Activated CD4-positive, alpha-beta T cell treated with anti-CD3 and anti-CD28 coated beads, Interleukin-2, amount 10 ng/mL, durations not matched to agents 24 days and 14 days (primary cell): ENCODE measurements around the gene SELENOF. TPM values are rescaled to one million over a fixed set of nuclear protein-coding genes. Genes with fewer than 3 reads are reported as not detected.
A peak's percentile ranks its signal among the peaks of the same experiment; 100 is the strongest.
"Not testable (repeated sequence)": the region's sequence is repeated elsewhere in the genome, so short reads cannot be mapped to it uniquely, and the experiment has no call there.

Source experiments
- DNase-seq: peaks from one replicate; pipeline ENCODE4 v3.0.0; 2022
- H3K27ac Mint-ChIP-seq: one replicate; pipeline ENCODE4 v1.8.0; 2022; ENCODE audit warnings: mild to moderate bottlenecking, mixed read lengths
- H3K27me3 Mint-ChIP-seq: one replicate; pipeline ENCODE4 v1.8.0; 2022; ENCODE audit warnings: mixed read lengths
- H3K36me3 Mint-ChIP-seq: one replicate; pipeline ENCODE4 v1.8.0; 2022; ENCODE audit warnings: low read depth, mild to moderate bottlenecking, mixed read lengths
- H3K4me1 Mint-ChIP-seq: one replicate; pipeline ENCODE4 v1.8.0; 2021; ENCODE audit warnings: mixed read lengths
- H3K4me3 Mint-ChIP-seq: one replicate; pipeline ENCODE4 v1.8.0; 2022; ENCODE audit warnings: mild to moderate bottlenecking, moderate library complexity, mixed read lengths
- H3K9me3 Mint-ChIP-seq: one replicate; pipeline ENCODE4 v1.8.0; 2021; ENCODE audit warnings: mixed read lengths
- intact Hi-C: fragments of 100-400 bp; cut with micrococcal nuclease; formaldehyde crosslinking; loops from one replicate; pipeline ENCODE4 v1.15.1; 2023
- total RNA-seq: library from RNA; stranded (reverse); gene quantifications from 2 replicates; pipeline ENCODE4 v1.2.3, GENCODE V29; 2022

The SELENOF gene
- total RNA-seq, 1 donor from 2014 or later, result 184 TPM

- Mint-ChIP-seq H3K9me3 (peaks cover 4% of the 10 kb centered on the region), H3K27me3 (no peaks in the 10 kb centered on the region), H3K4me1 (peaks cover 39% of the 10 kb centered on the region), H3K27ac (peak overlapping the region; percentile 12), H3K36me3 (peaks cover 30% of the 10 kb centered on the region), H3K4me3 (no peak overlapping the region)
- DNase-seq, result no peak
- intact Hi-C loops, result loop anchor here (5.0 kb wide), 1 partner anchor 530 kb away; no protein-coding TSS in a partner anchor
Observed at GRCh38 chr1:86912281-86912900, 1.5 kb downstream of the SELENOF start.

GRCh38 chr1:86906419-86906818 lies 7.5 kb downstream of the SELENOF start:
- H3K4me3 Mint-ChIP-seq, result no peak overlapping the region
- H3K27me3 Mint-ChIP-seq, result no peaks in the 10 kb centered on the region
- H3K27ac Mint-ChIP-seq, result no peak overlapping the region
- peaks cover 30% of the 10 kb centered on the region for H3K4me1 Mint-ChIP-seq
- intact Hi-C loops, result no loop called here
- H3K36me3 Mint-ChIP-seq, result peaks cover 38% of the 10 kb centered on the region
- H3K9me3 Mint-ChIP-seq, result peaks cover 4% of the 10 kb centered on the region
- no peak for DNase-seq

DNA sequence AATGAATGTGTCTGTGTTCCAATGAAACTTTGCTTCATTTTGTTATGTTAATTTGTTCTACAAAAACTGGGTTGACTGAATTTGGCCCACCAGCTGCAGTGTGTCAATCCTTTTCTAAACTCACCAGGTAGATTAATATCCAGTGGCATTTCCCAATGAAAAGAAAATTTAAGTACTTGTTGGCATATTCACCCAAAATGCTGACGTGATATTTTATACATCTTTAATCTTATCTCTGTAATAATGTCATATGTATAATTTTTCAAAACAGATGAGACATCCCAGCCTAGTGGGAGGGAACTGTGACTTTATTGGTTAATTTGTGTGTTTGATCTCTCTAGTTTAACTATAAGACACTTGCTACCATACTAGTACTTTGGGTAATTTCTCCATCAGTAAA lies 8.1 kb downstream of the SELENOF start:
- H3K27ac Mint-ChIP-seq, result no peak overlapping the region
- peaks cover 3% of the 10 kb centered on the region for H3K9me3 Mint-ChIP-seq
- H3K4me1 Mint-ChIP-seq, result peaks cover 25% of the 10 kb centered on the region
- H3K4me3 Mint-ChIP-seq, result no peak overlapping the region
- DNase-seq, result no peak
- H3K27me3 Mint-ChIP-seq, result no peaks in the 10 kb centered on the region
- peaks cover 36% of the 10 kb centered on the region for H3K36me3 Mint-ChIP-seq
- intact Hi-C loops, result no loop called here

- H3K36me3 Mint-ChIP-seq, result peaks cover 30% of the 10 kb centered on the region
- DNase-seq, H3K27ac Mint-ChIP-seq, H3K4me3 Mint-ChIP-seq, H3K4me1 Mint-ChIP-seq, H3K9me3 Mint-ChIP-seq, intact Hi-C loops, H3K27me3 Mint-ChIP-seq: not testable (repeated sequence)
Observed at GRCh38 chr1:86899401-86899800, 14.5 kb downstream of the SELENOF start.

GRCh38 chr1:86888327-86888726 lies 25.6 kb downstream of the SELENOF start:
- Mint-ChIP-seq H3K36me3 (peaks cover 11% of the 10 kb centered on the region), H3K4me1 (peaks cover 7% of the 10 kb centered on the region), H3K4me3 (no peak overlapping the region), H3K9me3 (no peaks in the 10 kb centered on the region), H3K27ac (no peak overlapping the region), H3K27me3 (no peaks in the 10 kb centered on the region)
- intact Hi-C loops, result no loop called here
- no peak for DNase-seq

DNA sequence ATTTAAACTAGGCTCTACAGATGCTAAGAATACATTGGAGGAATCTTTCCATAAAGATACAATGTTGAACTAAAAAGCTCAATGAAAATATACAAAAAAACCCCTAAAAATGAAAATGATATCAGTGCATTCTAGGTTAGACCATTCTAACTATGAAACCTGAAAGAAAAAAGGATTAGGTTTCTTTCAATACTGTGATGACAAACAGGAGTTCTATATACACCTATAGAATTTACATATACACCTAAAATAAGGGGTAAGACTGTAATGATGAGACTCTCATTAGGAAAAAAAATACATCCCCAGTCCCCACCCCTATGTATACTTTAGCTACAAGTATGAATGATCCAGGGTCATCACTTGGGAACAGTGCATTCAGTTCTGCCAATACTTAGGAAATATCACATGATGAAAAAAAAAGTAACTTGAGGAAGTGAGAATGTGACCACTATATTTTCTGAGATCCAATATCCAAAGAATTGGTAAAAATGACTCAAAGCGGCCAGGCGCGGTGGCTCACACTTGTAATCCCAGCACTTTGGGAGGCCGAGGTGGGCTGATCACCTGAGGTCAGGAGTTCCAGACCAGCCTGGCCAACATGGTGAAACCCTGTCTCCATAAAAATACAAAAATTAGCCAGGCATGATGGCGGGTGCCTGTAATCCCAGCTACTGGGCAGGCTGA lies 26.3 kb downstream of the SELENOF start:
- Mint-ChIP-seq H3K36me3 (peaks cover 11% of the 10 kb centered on the region), H3K4me3 (no peak overlapping the region), H3K9me3 (no peaks in the 10 kb centered on the region), H3K4me1 (peaks cover 7% of the 10 kb centered on the region), H3K27ac (no peak overlapping the region), H3K27me3 (no peaks in the 10 kb centered on the region)
- DNase-seq, result no peak
- intact Hi-C loops, result no loop called here

DNA sequence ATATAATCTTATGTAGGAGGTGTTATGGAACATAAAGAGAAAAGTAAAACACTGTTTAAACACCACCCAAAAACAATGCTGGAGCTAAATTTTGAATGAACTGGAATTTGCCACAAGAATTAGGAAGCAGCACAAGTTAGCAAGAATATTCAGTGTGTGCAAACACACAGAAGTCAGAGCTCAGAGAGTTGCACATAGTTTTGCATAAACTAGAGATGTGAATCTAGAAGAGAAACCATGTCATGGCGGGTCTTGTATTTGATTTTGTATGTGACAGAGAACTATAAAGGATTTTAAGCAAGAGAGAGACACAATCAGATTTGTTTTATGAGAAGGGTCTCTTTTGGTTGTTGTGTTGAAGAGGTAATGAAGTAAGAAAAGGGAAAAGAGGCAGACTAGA lies 38.2 kb downstream of the SELENOF start:
- Mint-ChIP-seq H3K4me1 (no peaks in the 10 kb centered on the region), H3K4me3 (no peak overlapping the region), H3K36me3 (peaks cover 18% of the 10 kb centered on the region), H3K9me3 (no peaks in the 10 kb centered on the region), H3K27ac (no peak overlapping the region), H3K27me3 (no peaks in the 10 kb centered on the region)
- DNase-seq, result no peak
- intact Hi-C loops, result no loop called here

GRCh38 chr1:86872086-86872485 lies 41.8 kb downstream of the SELENOF start:
- peaks cover 16% of the 10 kb centered on the region for H3K36me3 Mint-ChIP-seq
- no peak for DNase-seq
- H3K9me3 Mint-ChIP-seq, result no peaks in the 10 kb centered on the region
- H3K4me3 Mint-ChIP-seq, result no peak overlapping the region
- intact Hi-C loops, result no loop called here
- no peak overlapping the region for H3K27ac Mint-ChIP-seq
- H3K4me1 Mint-ChIP-seq, result peaks cover 6% of the 10 kb centered on the region
- no peaks in the 10 kb centered on the region for H3K27me3 Mint-ChIP-seq

DNA sequence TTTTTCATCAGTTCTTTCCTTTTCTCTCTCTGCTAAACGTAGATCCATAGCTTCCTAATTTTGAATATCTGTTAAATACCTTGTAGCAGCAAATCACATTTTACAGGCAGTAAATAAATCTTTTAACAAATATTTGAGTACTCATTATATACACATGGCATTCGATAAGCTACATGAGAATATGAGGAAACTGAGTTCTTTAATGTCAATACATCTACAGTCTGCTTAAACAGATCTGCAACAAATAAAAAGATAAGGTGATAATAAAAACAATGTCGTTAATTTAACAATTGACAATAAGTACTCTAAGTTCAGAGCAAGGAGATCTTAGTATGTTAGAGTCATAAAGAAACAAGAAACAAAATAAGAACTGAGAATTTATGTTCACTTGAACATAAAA lies 42.9 kb downstream of the SELENOF start:
- Mint-ChIP-seq H3K36me3 (peaks cover 17% of the 10 kb centered on the region), H3K27ac (no peak overlapping the region), H3K4me1 (peaks cover 6% of the 10 kb centered on the region), H3K9me3 (no peaks in the 10 kb centered on the region), H3K27me3 (no peaks in the 10 kb centered on the region), H3K4me3 (no peak overlapping the region)
- intact Hi-C loops, result no loop called here
- no peak for DNase-seq

GRCh38 chr1:86868477-86868876 lies 45.4 kb downstream of the SELENOF start:
- Mint-ChIP-seq H3K4me3 (no peak overlapping the region), H3K9me3 (no peaks in the 10 kb centered on the region), H3K27ac (no peak overlapping the region), H3K27me3 (no peaks in the 10 kb centered on the region), H3K4me1 (peaks cover 6% of the 10 kb centered on the region), H3K36me3 (peaks cover 14% of the 10 kb centered on the region)
- DNase-seq, result no peak
- intact Hi-C loops, result no loop called here

- H3K27me3 Mint-ChIP-seq, result not testable (repeated sequence)
Observed at GRCh38 chr1:86867278-86867677, 46.6 kb downstream of the SELENOF start.

DNA sequence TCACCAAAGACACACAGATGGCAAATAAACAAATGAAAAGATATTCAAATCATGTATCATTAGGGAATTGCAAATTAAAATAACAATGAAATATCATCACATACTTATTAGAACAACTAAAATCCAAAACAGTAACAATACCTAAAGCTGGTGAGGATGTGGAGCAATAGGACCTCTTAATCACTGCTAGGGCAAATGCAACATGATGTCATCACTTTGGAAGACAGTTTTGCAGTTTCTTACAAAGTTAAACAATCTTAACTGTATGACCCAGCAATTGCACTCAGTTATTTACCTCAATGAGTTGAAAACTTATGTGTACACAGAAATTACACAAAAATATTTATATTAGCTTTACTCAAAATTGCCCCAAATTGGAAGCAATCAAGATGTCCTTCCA lies 47.3 kb downstream of the SELENOF start:
- Mint-ChIP-seq H3K27ac (no peak overlapping the region), H3K27me3 (no peaks in the 10 kb centered on the region), H3K4me3 (no peak overlapping the region), H3K4me1 (peaks cover 6% of the 10 kb centered on the region), H3K36me3 (peaks cover 15% of the 10 kb centered on the region), H3K9me3 (no peaks in the 10 kb centered on the region)
- no peak for DNase-seq
- intact Hi-C loops, result no loop called here

More at GRCh38 chr1:86867278-86867677, 46.6 kb downstream of the SELENOF start:
- H3K9me3 Mint-ChIP-seq, DNase-seq, H3K4me1 Mint-ChIP-seq, H3K4me3 Mint-ChIP-seq, H3K27ac Mint-ChIP-seq, intact Hi-C loops: not testable (repeated sequence)
- peaks cover 15% of the 10 kb centered on the region for H3K36me3 Mint-ChIP-seq

- no peaks in the 10 kb centered on the region for H3K9me3 Mint-ChIP-seq
- peaks cover 19% of the 10 kb centered on the region for H3K36me3 Mint-ChIP-seq
- intact Hi-C loops, result no loop called here
Observed at GRCh38 chr1:86865973-86866637, 47.8 kb downstream of the SELENOF start.

DNA sequence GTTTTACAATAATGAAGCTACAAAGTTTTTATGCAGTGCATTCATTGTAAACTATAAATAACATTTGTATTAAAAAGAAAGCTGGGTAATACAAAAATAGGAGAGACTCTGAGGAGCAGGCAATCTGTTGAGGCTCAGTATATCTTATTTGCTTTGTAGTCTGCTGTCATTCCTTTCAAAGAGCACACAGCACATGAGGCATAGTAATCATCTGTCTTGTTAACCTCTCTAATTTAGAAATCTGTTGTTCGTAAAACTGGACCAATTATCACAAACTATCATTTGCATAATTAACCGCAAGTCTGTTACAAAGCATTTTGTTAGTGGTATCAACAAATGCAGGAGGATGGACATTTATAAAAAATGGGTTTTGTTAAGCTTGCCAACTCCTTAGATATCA lies 51.0 kb downstream of the SELENOF start:
- no peaks in the 10 kb centered on the region for H3K27me3 Mint-ChIP-seq
- H3K36me3 Mint-ChIP-seq, result peaks cover 22% of the 10 kb centered on the region
- H3K27ac Mint-ChIP-seq, result no peak overlapping the region
- no peaks in the 10 kb centered on the region for H3K9me3 Mint-ChIP-seq
- no peaks in the 10 kb centered on the region for H3K4me1 Mint-ChIP-seq
- intact Hi-C loops, result no loop called here
- DNase-seq, result no peak
- no peak overlapping the region for H3K4me3 Mint-ChIP-seq

More at GRCh38 chr1:86865973-86866637, 47.8 kb downstream of the SELENOF start:
- Mint-ChIP-seq H3K27me3 (no peaks in the 10 kb centered on the region), H3K4me1 (peaks cover 6% of the 10 kb centered on the region), H3K4me3 (no peak overlapping the region), H3K27ac (no peak overlapping the region)
- peak; percentile 25 for DNase-seq
